SK-N-SH (cell line): Measurements from ENCODE around the gene NAXD. TPM values are rescaled to one million over a fixed set of nuclear protein-coding genes. Genes with fewer than 3 reads are reported as not detected.

Experiments used
- CTCF ChIA-PET: fragments of 300-600, 350-600 bp; formaldehyde crosslinking; extraction: SDS; loops from one replicate; lab custom pipeline; 2021; lab: Yijun Ruan, JAX
- POLR2A ChIA-PET: fragments of 350-600 bp; sonication (Branson Sonifier 250); formaldehyde crosslinking; extraction: SDS; loops from one replicate; lab custom pipeline; 2020; ENCODE audit warnings: antibody characterized with exemption, inconsistent platforms; lab: Yijun Ruan, JAX
- DNase-seq: peaks from one replicate; pipeline ENCODE4 v3.0.0; 2012
- H2AFZ ChIP-seq: fragments of 200-600 bp; sonication (generic); 2 replicates; pipeline ENCODE4 v1.8.1; 2016; ENCODE audit warnings: antibody characterized with exemption, mild to moderate bottlenecking, low read depth
- H3F3A ChIP-seq: fragments of 200-600 bp; sonication (generic); replicated peaks from 2 replicates; pipeline ENCODE3; 2016; ENCODE audit warnings: antibody characterized with exemption, mild to moderate bottlenecking; ENCODE audit not compliant: insufficient read depth
- H3K27ac ChIP-seq, 2 experiments: fragments of 200-500 bp in 1 of 2; fragments of 200-600 bp in 1 of 2; sonication (Bioruptor generic) in 1 of 2; sonication (generic), shearing (Covaris generic) in 1 of 2; 2 replicates each; pipeline versions ENCODE4 v1.5.1 to v1.6.1; 2014 to 2016; ENCODE audit warnings: low read depth in 2 of 2, inconsistent platforms in 1 of 2, low read length in 1 of 2, mild to moderate bottlenecking in 1 of 2, mixed read lengths in 1 of 2
- H3K27me3 ChIP-seq: fragments of 200-600 bp; sonication (generic), shearing (Covaris generic); 2 replicates; pipeline ENCODE4 v1.6.1; 2016; ENCODE audit warnings: mixed run types; ENCODE audit not compliant: insufficient read depth
- H3K36me3 ChIP-seq, 2 experiments: fragments of 200-500 bp in 1 of 2; fragments of 200-600 bp in 1 of 2; sonication (Bioruptor generic) in 1 of 2; sonication (generic) in 1 of 2; replicated peaks in 1 of 2; 2 replicates each; pipeline versions ENCODE3 to v1.5.1; 2014 to 2016; ENCODE audit warnings: low read length in 1 of 2, mild to moderate bottlenecking in 1 of 2; ENCODE audit not compliant: insufficient read depth in 2 of 2, control insufficient read depth in 1 of 2
- H3K4me1 ChIP-seq, 2 experiments: fragments of 200-500 bp in 1 of 2; fragments of 200-600 bp in 1 of 2; sonication (Bioruptor generic) in 1 of 2; sonication (generic), shearing (Covaris generic) in 1 of 2; 2 replicates each; pipeline versions ENCODE4 v1.5.1 to v1.6.1; 2014 to 2016; ENCODE audit warnings: low read depth in 1 of 2, low read length in 1 of 2, mixed run types in 1 of 2; ENCODE audit not compliant: insufficient read depth in 2 of 2, control insufficient read depth in 1 of 2
- H3K4me2 ChIP-seq: fragments of 200-600 bp; sonication (generic), shearing (Covaris generic); 2 replicates; pipeline ENCODE4 v1.6.1; 2017; ENCODE audit warnings: mixed run types
- H3K4me3 ChIP-seq, 2 experiments: fragments of 200-500 bp in 1 of 2; fragments of 200-600 bp in 1 of 2; sonication (Bioruptor generic) in 1 of 2; sonication (generic), shearing (Covaris generic) in 1 of 2; 2 replicates each; pipeline versions ENCODE4 v1.5.1 to v1.8.1; 2014 to 2016; ENCODE audit warnings: low read depth in 2 of 2, inconsistent platforms in 1 of 2, low read length in 1 of 2, mild to moderate bottlenecking in 1 of 2, mixed read lengths in 1 of 2, moderate library complexity in 1 of 2
- H3K79me2 ChIP-seq: fragments of 200-600 bp; sonication (generic); 2 replicates; pipeline ENCODE4 v1.8.1; 2017; ENCODE audit warnings: mild to moderate bottlenecking; ENCODE audit not compliant: insufficient read depth
- H3K9ac ChIP-seq: fragments of 200-600 bp; sonication (generic); 2 replicates; pipeline ENCODE4 v1.6.1; 2017; ENCODE audit warnings: mixed run types
- H3K9me2 ChIP-seq: fragments of 200-600 bp; sonication (generic); 2 replicates; pipeline ENCODE4 v1.6.1; 2017; ENCODE audit warnings: mixed run types
- H3K9me3 ChIP-seq: fragments of 200-600 bp; sonication (generic); 2 replicates; pipeline ENCODE4 v1.6.1; 2017; ENCODE audit warnings: mixed run types, mild to moderate bottlenecking, moderate library complexity
- H4K20me1 ChIP-seq: fragments of 200-600 bp; sonication (generic); 2 replicates; pipeline ENCODE4 v1.6.1; 2017; ENCODE audit warnings: mild to moderate bottlenecking, mixed run types; ENCODE audit not compliant: insufficient read depth
- CHD2 ChIP-seq: fragments of 150-350 bp; IDR thresholded peaks from 2 replicates; pipeline ENCODE4 v1.6.1; 2018; ENCODE audit warnings: low read length; ENCODE audit not compliant: partially characterized antibody
- EP300 ChIP-seq, 2 experiments: IDR thresholded peaks; 2 replicates each; pipeline versions ENCODE4 v1.4.0 to v1.6.1; 2012; ENCODE audit warnings: borderline replicate concordance in 1 of 2, low read depth in 1 of 2, low read length in 1 of 2
- EZH2phosphoT487 ChIP-seq: fragments of 200-600 bp; sonication (generic); IDR thresholded peaks from 2 replicates; pipeline ENCODE4 v1.6.1; 2017; ENCODE audit warnings: low read depth, mixed run types, mild to moderate bottlenecking, antibody characterized with exemption, moderate library complexity, borderline replicate concordance
- FOXM1 ChIP-seq: IDR thresholded peaks from 2 replicates; pipeline ENCODE4 v1.4.0; 2012; ENCODE audit warnings: low read depth, mild to moderate bottlenecking
- GABPA ChIP-seq: IDR thresholded peaks from 2 replicates; pipeline ENCODE4 v1.4.0; 2012; ENCODE audit warnings: low read depth, mild to moderate bottlenecking
- GATA2 ChIP-seq: sonication (generic); formaldehyde crosslinking; IDR thresholded peaks from 2 replicates; pipeline ENCODE4 v1.5.0; 2020; ENCODE audit warnings: mild to moderate bottlenecking, missing genetic modification reagents
- JUND ChIP-seq: IDR thresholded peaks from 2 replicates; pipeline ENCODE4 v1.4.0; 2012
- NRF1 ChIP-seq: IDR thresholded peaks from 2 replicates; pipeline ENCODE4 v1.6.1; 2012; ENCODE audit warnings: low read depth, mild to moderate bottlenecking, low read length
- RAD21 ChIP-seq: IDR thresholded peaks from 2 replicates; pipeline ENCODE4 v1.6.1; 2012; ENCODE audit warnings: mild to moderate bottlenecking, low read length
- RCOR1 ChIP-seq: fragments of 150-350 bp; IDR thresholded peaks from 2 replicates; pipeline ENCODE4 v1.6.1; 2017; ENCODE audit warnings: antibody characterized with exemption, low read length
- RXRA ChIP-seq: IDR thresholded peaks from 2 replicates; pipeline ENCODE4 v1.4.0; 2012; ENCODE audit warnings: low read depth, mild to moderate bottlenecking, borderline replicate concordance
- SIN3A ChIP-seq: IDR thresholded peaks from 2 replicates; pipeline ENCODE4 v1.6.1; 2012; ENCODE audit warnings: low read depth, mild to moderate bottlenecking, low read length, moderate library complexity, borderline replicate concordance
- SMC3 ChIP-seq: IDR thresholded peaks from 2 replicates; pipeline ENCODE4 v1.6.1; 2012; ENCODE audit warnings: low read depth, low read length, improper control_type of control experiment
- TAF1 ChIP-seq: IDR thresholded peaks from 2 replicates; pipeline ENCODE4 v1.6.1; 2012; ENCODE audit warnings: low read depth, mild to moderate bottlenecking, low read length, moderate library complexity, borderline replicate concordance
- YY1 ChIP-seq: IDR thresholded peaks from 2 replicates; pipeline ENCODE4 v1.4.0; 2012; ENCODE audit warnings: low read depth, mild to moderate bottlenecking
- WGBS: methylation state at CpG from one replicate; pipeline ENCODE4 v1.1.6; 2017; ENCODE audit warnings: low lambda C conversion rate; 5-methylcytosine and 5-hydroxymethylcytosine counted together
- polyA plus RNA-seq, 3 experiments: library from polyadenylated mRNA; depleted of rRNA; stranded (reverse); fragments of >200 nt; gene quantifications; 2 replicates each; pipeline ENCODE4 v1.2.3, GENCODE V29; 2012
- TF ChIP-seq, protein P1 (sequence below): IDR thresholded peaks from 2 replicates; pipeline ENCODE4 v1.4.0; 2012; ENCODE audit warnings: low read depth, borderline replicate concordance
- TF ChIP-seq, protein P2 (sequence below): IDR thresholded peaks from 2 replicates; pipeline ENCODE4; 2012
- TF ChIP-seq, protein P3 (sequence below): IDR thresholded peaks from 2 replicates; pipeline ENCODE4 v1.6.1; 2012; ENCODE audit warnings: mild to moderate bottlenecking, low read depth, low read length, moderate library complexity

Gene NAXD
- polyA plus RNA-seq, 1 of the 3 experiments (the other 2 are of a cell fraction), result 32.4 TPM

DNA sequence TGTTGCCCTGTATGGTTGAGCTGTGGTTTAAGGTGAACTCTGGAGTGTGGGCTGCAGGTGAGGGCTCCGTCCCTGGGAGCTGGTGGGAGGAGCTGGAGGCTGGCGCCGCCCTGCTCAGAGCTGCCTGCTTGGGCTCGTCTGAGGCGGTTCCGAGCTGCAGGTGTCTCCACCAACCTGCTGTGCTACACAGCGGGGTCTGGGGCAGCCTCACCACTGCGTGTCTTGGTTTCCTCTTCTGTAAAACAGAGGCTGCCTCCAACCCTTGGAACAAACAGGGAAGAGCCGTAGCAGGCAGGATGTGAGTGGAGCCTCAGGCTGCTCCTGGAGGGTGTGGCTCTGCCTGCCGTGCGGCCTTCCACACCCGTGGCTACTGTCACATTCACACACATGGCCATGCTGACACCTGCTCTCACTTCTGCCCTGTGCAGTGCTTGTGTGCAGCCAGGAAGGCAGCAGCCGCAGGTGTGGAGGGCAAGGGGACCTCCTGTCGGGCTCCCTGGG is 21.4 kb downstream of the NAXD start:
- Histone ChIP-seq H3K36me3 (peaks cover 21 to 73% of the 10 kb centered on the region in 2 experiments), H3K79me2 (peaks cover 30% of the 10 kb centered on the region; the same call in 1 of the 2 replicates), H3K27me3 (no peaks in the 10 kb centered on the region), H3K9ac (no peak overlapping the region), H3K9me2 (no peaks in the 10 kb centered on the region), H3K9me3 (no peaks in the 10 kb centered on the region), H3K4me2 (no peak overlapping the region), H2AFZ (no peak overlapping the region), H3K27ac (no peak overlapping the region), H3F3A (peaks cover 7% of the 10 kb centered on the region), H3K4me3 (no peak overlapping the region), H4K20me1 (peaks cover 6% of the 10 kb centered on the region; the same call in 1 of the 2 replicates), H3K4me1 (peaks cover 0 to 17% of the 10 kb centered on the region in 2 experiments; a peak in 2 of 4 replicates)
- no peak for TF ChIP-seq EP300 (IDR thresholded peaks at IDR 0.05; ENCODE audit: borderline replicate concordance in 1 of 2, low read depth in 1 of 2, low read length in 1 of 2)
- no peak for TF ChIP-seq SIN3A
- no peak for TF ChIP-seq SMC3
- no peak for TF ChIP-seq RXRA
- TF ChIP-seq, protein P1, sequence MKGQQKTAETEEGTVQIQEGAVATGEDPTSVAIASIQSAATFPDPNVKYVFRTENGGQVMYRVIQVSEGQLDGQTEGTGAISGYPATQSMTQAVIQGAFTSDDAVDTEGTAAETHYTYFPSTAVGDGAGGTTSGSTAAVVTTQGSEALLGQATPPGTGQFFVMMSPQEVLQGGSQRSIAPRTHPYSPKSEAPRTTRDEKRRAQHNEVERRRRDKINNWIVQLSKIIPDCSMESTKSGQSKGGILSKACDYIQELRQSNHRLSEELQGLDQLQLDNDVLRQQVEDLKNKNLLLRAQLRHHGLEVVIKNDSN, result no peak
- TF ChIP-seq, protein P2, sequence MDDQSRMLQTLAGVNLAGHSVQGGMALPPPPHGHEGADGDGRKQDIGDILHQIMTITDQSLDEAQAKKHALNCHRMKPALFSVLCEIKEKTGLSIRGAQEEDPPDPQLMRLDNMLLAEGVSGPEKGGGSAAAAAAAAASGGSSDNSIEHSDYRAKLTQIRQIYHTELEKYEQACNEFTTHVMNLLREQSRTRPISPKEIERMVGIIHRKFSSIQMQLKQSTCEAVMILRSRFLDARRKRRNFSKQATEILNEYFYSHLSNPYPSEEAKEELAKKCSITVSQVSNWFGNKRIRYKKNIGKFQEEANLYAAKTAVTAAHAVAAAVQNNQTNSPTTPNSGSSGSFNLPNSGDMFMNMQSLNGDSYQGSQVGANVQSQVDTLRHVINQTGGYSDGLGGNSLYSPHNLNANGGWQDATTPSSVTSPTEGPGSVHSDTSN, result no peak
- no peak for TF ChIP-seq NRF1
- TF ChIP-seq JUND, result no peak
- no peak for TF ChIP-seq CHD2
- no peak for TF ChIP-seq YY1
- TF ChIP-seq TAF1, result no peak
- no peak for TF ChIP-seq RCOR1
- TF ChIP-seq FOXM1, result no peak
- TF ChIP-seq EZH2phosphoT487, result no peak
- no peak for TF ChIP-seq RAD21
- TF ChIP-seq GATA2 (CRISPR knock-in tag), result no peak
- no peak for TF ChIP-seq GABPA
- TF ChIP-seq, protein P3, sequence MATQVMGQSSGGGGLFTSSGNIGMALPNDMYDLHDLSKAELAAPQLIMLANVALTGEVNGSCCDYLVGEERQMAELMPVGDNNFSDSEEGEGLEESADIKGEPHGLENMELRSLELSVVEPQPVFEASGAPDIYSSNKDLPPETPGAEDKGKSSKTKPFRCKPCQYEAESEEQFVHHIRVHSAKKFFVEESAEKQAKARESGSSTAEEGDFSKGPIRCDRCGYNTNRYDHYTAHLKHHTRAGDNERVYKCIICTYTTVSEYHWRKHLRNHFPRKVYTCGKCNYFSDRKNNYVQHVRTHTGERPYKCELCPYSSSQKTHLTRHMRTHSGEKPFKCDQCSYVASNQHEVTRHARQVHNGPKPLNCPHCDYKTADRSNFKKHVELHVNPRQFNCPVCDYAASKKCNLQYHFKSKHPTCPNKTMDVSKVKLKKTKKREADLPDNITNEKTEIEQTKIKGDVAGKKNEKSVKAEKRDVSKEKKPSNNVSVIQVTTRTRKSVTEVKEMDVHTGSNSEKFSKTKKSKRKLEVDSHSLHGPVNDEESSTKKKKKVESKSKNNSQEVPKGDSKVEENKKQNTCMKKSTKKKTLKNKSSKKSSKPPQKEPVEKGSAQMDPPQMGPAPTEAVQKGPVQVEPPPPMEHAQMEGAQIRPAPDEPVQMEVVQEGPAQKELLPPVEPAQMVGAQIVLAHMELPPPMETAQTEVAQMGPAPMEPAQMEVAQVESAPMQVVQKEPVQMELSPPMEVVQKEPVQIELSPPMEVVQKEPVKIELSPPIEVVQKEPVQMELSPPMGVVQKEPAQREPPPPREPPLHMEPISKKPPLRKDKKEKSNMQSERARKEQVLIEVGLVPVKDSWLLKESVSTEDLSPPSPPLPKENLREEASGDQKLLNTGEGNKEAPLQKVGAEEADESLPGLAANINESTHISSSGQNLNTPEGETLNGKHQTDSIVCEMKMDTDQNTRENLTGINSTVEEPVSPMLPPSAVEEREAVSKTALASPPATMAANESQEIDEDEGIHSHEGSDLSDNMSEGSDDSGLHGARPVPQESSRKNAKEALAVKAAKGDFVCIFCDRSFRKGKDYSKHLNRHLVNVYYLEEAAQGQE, result no peak
- DNase-seq, result no peak
- WGBS, result 96% methylated on average over 8 of the region's 14 CpGs
- ChIA-PET POLR2A (no interaction called here), CTCF (no interaction called here)
